ENCODE measurements around the gene FALEC.

FALEC gene

GRCh38 chr1:150545486-150546032 lies 30.0 kb downstream of the FALEC start:
- no peak for DNase-seq (ENCODE audit: low read depth)

GRCh38 chr1:150546294-150546937 lies 30.9 kb downstream of the FALEC start:
- DNase-seq (ENCODE audit: low read depth), result no peak

GRCh38 chr1:150548324-150548631 lies 32.7 kb downstream of the FALEC start:
- DNase-seq (ENCODE audit: low read depth), result no peak

- no peak for DNase-seq (ENCODE audit: low read depth)
Observed at GRCh38 chr1:150548632-150549495, 33.3 kb downstream of the FALEC start, which contains the start of gene ADAMTSL4. Gene ADAMTSL4, plus strand, starts transcription at chr1:150549408. Its CDS starts 2,881 bp downstream, at chr1:150552289.

- DNase-seq (ENCODE audit: low read depth), result no peak
Observed at GRCh38 chr1:150549496-150550221, 34.1 kb downstream of the FALEC start.

GRCh38 chr1:150550222-150551050 lies 34.9 kb downstream of the FALEC start:
- DNase-seq (ENCODE audit: low read depth), result no peak

DNA sequence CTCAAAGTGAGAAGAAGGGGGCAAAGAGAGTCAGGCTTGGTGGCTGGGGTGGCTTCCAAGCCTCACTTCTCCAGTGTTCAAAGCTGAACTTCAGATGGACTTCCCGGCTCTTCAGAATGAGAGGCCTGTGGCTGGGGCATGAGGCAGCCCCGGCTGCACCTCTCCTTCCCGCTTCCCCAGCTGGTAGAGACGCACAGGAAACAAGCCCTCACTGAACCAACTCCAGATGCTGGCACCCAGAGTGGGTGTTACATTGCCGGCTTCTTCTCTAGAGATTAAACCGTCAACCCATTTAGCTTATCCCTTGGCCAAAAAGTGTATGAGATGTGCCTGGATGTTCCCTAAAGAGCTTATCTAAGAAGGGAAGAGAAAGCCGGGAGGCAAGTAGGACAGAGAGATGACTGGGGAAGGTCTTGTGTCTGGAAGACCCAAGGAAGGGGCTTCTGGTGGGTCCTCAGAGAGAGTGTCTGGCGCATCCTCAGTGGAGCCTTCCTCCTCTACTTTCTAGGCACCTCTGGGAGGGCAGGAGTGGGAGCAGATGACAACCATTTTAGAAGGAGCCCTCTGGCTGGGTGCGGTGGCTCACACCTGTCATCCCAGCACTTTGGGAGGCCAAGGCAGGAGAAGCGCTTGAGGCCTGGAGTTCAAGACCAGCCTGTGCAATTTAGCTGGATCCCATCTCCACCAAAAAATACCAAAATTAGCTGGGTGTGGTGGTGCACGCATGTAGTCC lies 35.7 kb downstream of the FALEC start:
- DNase-seq (ENCODE audit: low read depth), result no peak

- DNase-seq (ENCODE audit: low read depth), result no peak
Observed at GRCh38 chr1:150551784-150552127, 36.2 kb downstream of the FALEC start.

DNA sequence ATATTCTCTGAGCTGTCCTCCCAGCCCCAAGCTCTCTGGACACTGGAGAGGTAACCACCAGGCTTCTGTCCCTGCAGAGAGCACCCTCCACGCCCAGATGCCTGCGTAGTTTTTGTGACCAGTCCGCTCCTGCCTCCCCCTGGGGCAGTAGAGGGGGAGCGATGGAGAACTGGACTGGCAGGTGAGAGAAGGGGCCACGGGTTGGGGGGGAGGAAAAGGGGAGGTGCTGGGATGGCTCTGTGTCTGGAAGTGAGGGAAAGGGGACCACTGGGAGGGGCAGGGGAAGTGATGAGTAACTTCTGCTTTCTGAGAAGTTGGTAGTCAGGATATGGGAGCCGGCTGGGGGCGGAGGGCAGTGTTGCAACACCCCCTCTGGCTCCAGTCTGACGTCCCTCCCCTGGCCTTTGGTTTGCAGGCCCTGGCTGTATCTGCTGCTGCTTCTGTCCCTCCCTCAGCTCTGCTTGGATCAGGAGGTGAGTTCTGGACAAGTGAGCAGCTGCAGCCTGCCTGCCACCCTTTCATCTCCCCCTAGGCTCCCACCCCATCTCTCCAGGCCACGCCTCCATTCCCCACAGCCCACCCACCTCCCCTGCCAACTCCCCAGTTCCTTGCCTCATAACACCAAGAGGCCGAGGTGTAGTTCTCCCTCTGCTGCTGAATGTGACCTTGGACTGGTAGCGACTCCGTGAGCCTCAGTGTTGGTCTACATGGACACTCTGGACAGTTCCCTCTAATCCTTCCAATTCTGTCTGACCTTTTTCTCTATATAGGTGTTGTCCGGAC lies 36.8 kb downstream of the FALEC start:
- DNase-seq (ENCODE audit: low read depth), result no peak

GRCh38 chr1:150552911-150553289 lies 37.3 kb downstream of the FALEC start:
- no peak for DNase-seq (ENCODE audit: low read depth)

GRCh38 chr1:150553392-150554085 lies 38.0 kb downstream of the FALEC start:
- DNase-seq (ENCODE audit: low read depth), result no peak

GRCh38 chr1:150554086-150554452 lies 38.5 kb downstream of the FALEC start:
- DNase-seq (ENCODE audit: low read depth), result no peak

- DNase-seq (ENCODE audit: low read depth), result no peak
Observed at GRCh38 chr1:150555198-150555970, 39.8 kb downstream of the FALEC start.

DNA sequence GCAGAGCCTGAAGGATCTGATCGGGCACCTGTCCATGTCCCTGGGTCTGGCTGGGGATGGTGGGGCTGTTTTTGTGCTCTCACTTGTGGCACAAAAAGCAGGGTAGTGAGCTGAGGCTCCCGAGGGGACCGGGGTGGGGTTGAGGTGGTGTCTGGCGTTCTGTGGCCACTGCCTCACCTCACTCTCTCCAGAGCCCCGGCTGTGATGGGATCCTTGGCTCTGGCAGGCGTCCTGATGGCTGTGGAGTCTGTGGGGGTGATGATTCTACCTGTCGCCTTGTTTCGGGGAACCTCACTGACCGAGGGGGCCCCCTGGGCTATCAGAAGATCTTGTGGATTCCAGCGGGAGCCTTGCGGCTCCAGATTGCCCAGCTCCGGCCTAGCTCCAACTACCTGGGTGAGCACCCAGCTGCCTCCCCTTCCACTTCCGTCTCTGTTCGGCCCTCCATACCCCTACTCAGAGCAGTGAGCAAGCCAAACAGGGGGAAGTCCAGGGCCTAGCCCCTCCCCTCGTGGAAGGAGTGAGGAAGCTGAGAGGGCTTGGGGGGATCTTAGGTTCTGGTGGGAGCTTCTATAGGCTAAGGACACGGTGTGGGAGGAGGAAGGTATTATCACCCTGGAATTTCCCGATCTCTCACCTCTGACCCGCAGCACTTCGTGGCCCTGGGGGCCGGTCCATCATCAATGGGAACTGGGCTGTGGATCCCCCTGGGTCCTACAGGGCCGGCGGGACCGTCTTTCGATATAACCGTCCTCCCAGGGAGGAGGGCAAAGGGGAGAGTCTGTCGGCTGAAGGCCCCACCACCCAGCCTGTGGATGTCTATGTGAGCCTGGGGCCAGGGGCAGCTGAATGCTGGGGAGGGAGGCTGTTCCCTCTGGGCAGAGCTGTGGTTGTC lies 40.7 kb downstream of the FALEC start:
- no peak for DNase-seq (ENCODE audit: low read depth)

GRCh38 chr1:150557065-150557600 lies 41.6 kb downstream of the FALEC start:
- no peak for DNase-seq (ENCODE audit: low read depth)

GRCh38 chr1:150557813-150558212 lies 42.3 kb downstream of the FALEC start:
- no peak for DNase-seq (ENCODE audit: low read depth)

- DNase-seq (ENCODE audit: low read depth), result no peak
Observed at GRCh38 chr1:150558303-150558704, 42.8 kb downstream of the FALEC start.
